Bronchial epithelial cell (primary cell): ENCODE data around the gene RHBDF2. TPM values are rescaled to one million over a fixed set of nuclear protein-coding genes. Genes with fewer than 3 reads are reported as not detected.

Source experiments
- DNase-seq: peaks from one replicate; pipeline ENCODE4 v3.0.0-alpha.2; 2010; ENCODE audit warnings: low read depth
- FAIRE-seq: peaks from 2 replicates; lab custom pipeline; 2011; peaks lifted over from hg19 to GRCh38; lab: Jason Lieb, UNC
- H3K27me3 ChIP-seq: 2 replicates; pipeline ENCODE4 v1.5.1; 2011; ENCODE audit warnings: low read length; ENCODE audit not compliant: control insufficient read depth, insufficient read depth
- H3K36me3 ChIP-seq: 2 replicates; pipeline ENCODE4 v1.5.1; 2011; ENCODE audit warnings: low read length; ENCODE audit not compliant: control insufficient read depth, insufficient read depth
- H3K4me3 ChIP-seq: 2 replicates; pipeline ENCODE4 v1.5.1; 2011; ENCODE audit warnings: mild to moderate bottlenecking, low read depth, low read length, control low read depth
- total RNA-seq: library from RNA; depleted of rRNA; stranded (reverse); fragments of >200 nt; gene quantifications from 2 replicates; pipeline ENCODE4 v1.2.1, GENCODE V29; 2014
- TF ChIP-seq, protein P1 (sequence below): IDR thresholded peaks from 2 replicates; pipeline ENCODE4 v1.5.1; 2011; ENCODE audit warnings: mild to moderate bottlenecking, moderate library complexity, low read length, control low read depth, inconsistent platforms; ENCODE audit not compliant: insufficient read depth, severe bottlenecking

Gene RHBDF2
- total RNA-seq, 1 donor from 2014 or later = 10.8 TPM

DNA sequence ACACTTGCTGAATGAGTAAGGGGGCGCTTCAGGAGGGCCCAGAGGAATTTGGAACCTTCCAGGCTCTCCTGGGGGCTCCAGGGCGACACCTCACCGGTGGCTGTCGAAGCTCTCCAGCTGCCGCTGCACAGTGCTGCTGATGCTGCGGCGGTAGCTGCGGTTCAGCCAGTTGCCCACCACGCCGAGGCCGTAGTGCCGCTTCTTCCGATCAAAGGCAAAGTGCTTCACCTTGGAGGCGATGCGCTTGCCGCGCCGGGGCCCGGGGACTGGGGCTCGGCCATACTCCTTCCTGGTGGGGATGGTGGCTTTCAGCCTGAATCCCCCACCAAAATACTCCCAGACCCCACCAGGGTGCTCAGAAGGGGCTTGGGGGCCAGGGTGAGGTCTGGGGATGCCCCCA, 24.5 kb downstream of the RHBDF2 start:
- no peak for DNase-seq
- peaks cover 48% of the 10 kb centered on the region for H3K36me3 ChIP-seq
- FAIRE-seq = no peak

DNA sequence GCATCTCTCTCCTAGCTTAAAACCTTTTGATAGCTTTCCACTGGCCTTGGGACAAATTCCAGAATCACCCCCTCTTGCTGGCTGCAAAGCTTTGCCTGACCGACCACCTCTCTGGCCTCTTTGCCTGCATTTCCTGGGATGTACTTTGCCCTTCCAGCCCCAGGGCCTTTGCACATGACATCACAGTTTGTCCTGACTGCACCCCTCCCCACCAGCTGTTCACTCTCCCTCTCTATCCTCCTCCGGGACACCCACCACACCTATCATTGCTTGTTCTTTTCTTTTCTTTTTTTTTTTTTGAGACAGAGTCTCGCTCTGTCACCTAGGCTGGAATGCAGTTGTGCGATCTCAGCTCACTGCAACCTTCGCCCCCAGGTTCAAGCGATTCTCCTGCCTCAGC, 25.9 kb downstream of the RHBDF2 start:
- DNase-seq = no peak
- Histone ChIP-seq H3K36me3 (peaks cover 46% of the 10 kb centered on the region), H3K4me3 (no peak overlapping the region), H3K27me3 (no peaks in the 10 kb centered on the region)
- TF ChIP-seq, protein P1, sequence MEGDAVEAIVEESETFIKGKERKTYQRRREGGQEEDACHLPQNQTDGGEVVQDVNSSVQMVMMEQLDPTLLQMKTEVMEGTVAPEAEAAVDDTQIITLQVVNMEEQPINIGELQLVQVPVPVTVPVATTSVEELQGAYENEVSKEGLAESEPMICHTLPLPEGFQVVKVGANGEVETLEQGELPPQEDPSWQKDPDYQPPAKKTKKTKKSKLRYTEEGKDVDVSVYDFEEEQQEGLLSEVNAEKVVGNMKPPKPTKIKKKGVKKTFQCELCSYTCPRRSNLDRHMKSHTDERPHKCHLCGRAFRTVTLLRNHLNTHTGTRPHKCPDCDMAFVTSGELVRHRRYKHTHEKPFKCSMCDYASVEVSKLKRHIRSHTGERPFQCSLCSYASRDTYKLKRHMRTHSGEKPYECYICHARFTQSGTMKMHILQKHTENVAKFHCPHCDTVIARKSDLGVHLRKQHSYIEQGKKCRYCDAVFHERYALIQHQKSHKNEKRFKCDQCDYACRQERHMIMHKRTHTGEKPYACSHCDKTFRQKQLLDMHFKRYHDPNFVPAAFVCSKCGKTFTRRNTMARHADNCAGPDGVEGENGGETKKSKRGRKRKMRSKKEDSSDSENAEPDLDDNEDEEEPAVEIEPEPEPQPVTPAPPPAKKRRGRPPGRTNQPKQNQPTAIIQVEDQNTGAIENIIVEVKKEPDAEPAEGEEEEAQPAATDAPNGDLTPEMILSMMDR = no peak
- no peak for FAIRE-seq

More for the DNA sequence above, 24.5 kb downstream of the RHBDF2 start:
- H3K4me3 ChIP-seq = no peak overlapping the region
- TF ChIP-seq, protein P1 = no peak
- no peaks in the 10 kb centered on the region for H3K27me3 ChIP-seq

DNA sequence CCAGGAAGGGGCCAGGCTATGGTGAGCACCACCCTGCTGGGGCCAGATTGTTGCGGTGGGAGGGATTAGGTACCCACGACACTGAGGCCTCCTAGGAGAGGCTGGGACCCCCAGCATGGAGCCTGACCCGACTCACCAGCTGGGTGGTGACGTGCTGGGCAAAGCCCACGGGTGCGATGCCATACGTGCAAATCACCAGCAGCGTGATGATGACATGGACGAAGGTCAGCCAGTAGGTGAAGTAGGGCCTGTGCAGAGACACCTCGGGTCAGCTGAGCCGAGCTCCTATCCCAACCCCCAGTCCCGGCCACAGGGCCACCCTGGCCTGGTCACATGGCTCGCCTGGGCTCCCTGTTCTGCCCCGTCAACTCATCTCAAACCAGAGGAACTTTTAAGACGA, 26.3 kb downstream of the RHBDF2 start:
- FAIRE-seq (no peak), DNase-seq (no peak)
- TF ChIP-seq, protein P1 = no peak
- peaks cover 45% of the 10 kb centered on the region for H3K36me3 ChIP-seq
- no peak overlapping the region for H3K4me3 ChIP-seq
- no peaks in the 10 kb centered on the region for H3K27me3 ChIP-seq

DNA sequence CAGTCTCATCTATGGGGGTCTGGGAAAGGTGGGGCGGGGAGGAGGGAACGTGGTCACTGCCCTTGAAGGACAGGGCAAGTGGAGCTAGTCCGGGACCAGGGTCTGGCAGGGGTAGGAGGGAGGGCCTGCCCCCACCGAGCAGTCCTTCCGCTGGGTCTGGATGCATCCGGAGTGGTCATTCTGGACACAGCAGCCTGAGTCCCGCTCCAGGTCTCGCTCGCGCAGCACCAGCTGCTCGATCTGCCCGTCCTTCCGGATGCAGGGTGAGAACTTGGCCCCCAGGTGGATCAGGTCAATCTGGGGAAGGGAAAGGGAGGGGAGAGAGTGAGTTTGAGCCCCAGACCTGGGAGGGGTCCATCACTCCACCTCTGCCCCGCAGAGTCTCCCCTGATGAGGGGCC, 27.0 kb downstream of the RHBDF2 start:
- DNase-seq (no peak), FAIRE-seq (peak; percentile 64)
- TF ChIP-seq, protein P1 = no peak
- peaks cover 43% of the 10 kb centered on the region for H3K36me3 ChIP-seq
- no peaks in the 10 kb centered on the region for H3K27me3 ChIP-seq
- H3K4me3 ChIP-seq = no peak overlapping the region

DNA sequence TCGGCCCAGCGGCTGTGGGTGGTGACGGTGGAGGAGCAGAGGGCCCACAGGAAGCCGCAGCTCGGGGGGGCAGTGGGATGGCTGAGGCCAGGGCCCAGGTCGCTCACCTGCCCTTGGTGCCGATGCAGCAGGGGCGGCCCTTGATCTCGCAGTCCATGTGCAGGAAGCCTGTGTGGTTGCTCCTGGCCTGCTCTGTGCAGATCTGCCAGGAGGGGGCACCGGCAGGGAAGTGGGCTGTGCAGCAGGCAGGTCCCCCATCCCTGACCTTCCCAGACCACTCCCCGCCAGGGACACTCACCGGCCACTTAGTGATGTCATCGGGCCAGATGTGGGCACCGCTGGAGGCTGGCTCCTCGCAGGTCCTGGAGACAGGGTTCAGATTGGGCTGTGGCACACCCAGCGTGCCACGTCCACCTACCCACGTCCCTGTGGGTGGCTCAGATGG, 27.7 kb downstream of the RHBDF2 start:
- FAIRE-seq = no peak
- TF ChIP-seq, protein P1 = peak; percentile 21
- no peak overlapping the region for H3K4me3 ChIP-seq
- DNase-seq = no peak
- no peaks in the 10 kb centered on the region for H3K27me3 ChIP-seq
- H3K36me3 ChIP-seq = peaks cover 36% of the 10 kb centered on the region

DNA sequence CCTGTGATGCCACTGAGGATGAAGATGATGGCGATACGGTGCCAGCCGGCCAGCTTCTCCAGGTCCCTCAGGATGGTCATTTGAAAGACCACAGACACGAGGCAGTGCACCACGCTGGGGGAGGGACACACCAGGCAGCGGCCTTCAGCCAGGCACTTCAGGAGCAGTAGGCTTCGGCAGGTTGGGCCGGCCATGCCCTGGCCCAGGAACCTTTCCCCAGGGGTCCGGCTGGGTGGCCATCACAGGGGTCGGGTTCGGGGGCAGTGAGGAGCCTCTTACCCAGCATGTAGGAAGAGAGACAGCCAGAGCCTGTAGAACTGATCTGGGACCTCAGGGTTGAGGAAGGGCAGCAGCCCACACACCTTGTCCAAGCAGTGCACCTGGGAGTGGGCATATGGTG, 28.5 kb downstream of the RHBDF2 start:
- TF ChIP-seq, protein P1 = no peak
- peaks cover 36% of the 10 kb centered on the region for H3K36me3 ChIP-seq
- peak; percentile 13 for FAIRE-seq

More for the DNA sequence above, 28.5 kb downstream of the RHBDF2 start:
- Histone ChIP-seq H3K27me3 (no peaks in the 10 kb centered on the region), H3K4me3 (no peak overlapping the region)
- DNase-seq = no peak
